GM18867 (cell line): ENCODE results near the gene CAMK2A.

Source experiments
- ATAC-seq: cut with Tn5 transposase; IDR thresholded peaks from one replicate; pipeline ENCODE4 v1.9.1; 2021; ENCODE audit warnings: mild to moderate bottlenecking, moderate library complexity; ENCODE audit not compliant: unreplicated experiment

CAMK2A gene

DNA sequence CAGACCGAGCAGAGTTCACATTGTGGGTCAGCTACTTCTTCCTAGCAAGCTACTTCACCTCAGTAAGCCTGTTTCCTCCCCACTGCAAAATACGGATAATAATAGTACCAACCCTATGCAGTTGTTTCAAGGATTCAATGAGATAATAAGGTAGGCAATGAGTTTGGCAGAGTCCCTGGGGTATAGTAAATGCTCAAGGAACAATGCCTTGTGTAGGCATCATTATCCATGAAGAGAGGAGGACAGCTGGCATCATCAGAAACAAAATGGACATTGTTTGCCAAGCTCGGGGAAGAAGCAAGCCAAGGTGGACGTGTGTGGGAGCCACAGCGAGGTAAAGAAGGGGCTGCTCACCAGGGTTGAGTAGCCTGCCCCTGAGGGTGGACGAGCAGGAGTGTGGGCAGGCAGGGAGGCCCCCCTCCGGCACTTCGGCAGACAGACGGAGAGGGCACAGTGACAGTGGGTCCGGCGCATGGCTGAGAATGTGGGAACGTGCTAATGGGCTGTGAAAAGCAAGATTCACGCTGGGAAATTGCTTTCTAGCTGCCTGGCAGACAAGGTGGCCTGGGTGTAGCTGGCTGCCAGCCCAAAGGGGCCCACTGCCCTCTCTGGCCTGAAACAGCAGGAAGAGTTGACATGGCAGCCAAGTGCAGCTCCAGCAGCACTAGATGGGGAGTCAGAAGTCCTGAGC lies 10.1 kb downstream of the CAMK2A start:
- ATAC-seq: no peak

DNA sequence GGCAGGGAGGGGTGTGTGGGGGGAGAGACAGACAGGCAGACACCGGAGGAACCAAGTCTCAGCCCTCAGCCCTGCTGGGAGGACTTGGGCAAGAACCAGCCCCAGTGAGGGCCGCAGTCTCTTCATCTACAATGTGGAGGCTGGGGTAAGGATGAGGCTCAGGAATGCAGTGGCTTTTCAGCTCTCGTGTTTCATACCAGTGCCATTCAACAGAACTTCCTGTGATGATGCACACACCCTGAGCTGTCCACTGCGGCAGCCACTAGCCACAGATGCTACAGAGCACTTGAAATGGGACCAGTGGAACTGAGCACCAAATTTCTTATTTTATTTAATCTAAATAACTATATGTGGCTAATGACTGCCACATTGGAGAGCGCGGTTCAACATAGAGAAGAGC lies 10.7 kb downstream of the CAMK2A start:
- ATAC-seq: no peak

DNA sequence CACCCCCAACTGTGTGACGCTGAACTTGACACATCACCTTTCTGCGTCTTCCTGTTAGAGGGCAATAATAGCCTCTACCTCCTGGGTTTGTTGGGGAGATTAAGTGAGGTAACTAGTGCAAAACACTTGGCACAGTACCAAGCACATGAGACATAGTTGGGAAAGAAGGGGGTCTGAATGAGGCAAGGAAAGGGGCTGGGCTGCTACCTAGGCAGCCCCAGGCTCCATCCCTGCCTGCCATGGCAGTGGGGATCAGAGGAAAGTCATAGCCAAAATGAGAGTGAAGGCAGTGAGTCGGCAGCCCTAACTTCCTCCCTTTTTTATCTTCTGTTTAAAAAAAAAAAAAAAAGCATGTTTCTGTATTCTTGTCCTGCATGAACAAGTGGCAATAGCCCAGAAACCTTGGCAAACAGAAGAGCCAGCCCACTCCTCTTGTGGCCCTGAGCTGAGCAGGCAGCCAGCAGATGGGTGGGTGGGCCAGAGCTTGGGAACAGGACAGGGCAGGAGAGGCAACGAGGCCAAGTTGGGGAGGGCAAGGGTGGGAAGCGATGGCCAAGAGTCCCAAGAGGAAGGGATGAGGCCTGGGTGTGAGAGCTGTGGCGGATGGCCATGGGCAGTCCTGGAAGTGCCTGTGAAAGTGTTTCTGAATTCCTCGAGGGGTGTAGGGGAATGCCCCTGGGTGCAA lies 11.4 kb downstream of the CAMK2A start:
- no peak for ATAC-seq

DNA sequence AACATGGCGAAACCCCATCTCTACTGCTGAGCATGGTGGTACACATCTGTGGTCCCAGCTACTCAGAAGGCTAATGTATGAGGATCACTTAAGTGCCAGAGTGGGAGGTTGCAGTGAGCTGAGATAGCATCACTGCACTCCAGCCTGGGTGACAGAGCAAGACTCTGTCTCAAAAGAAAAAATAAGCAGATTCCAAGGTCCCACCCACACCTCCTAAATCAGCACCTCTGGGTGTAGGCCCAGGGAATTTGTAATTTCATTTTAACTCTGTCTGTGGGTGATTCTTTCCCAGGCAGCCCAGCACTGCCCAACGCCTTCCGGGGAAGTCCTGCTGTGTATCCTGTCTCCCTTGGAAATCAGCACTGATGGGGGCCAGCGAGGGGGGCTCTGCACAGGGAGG lies 12.5 kb downstream of the CAMK2A start:
- ATAC-seq: no peak

DNA sequence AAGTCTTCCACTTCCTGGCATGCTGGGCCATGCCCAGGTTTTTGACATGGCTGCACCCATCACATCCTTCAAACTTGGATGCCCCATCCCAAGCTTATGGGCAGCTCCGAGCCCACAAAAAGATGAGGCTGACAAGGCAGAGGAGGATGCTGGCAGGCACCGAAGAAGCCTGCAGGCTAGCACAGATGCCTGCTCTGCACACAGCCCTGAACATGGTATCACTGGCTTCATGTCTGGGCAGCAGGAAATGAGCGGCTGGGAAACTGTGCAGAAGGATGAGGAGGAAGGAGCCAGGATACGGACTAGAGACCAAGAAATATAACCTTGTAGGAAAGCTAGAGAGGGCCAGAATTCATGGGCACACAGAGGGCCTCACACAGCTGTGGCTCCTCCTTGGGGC lies 14.8 kb downstream of the CAMK2A start:
- ATAC-seq: no peak

DNA sequence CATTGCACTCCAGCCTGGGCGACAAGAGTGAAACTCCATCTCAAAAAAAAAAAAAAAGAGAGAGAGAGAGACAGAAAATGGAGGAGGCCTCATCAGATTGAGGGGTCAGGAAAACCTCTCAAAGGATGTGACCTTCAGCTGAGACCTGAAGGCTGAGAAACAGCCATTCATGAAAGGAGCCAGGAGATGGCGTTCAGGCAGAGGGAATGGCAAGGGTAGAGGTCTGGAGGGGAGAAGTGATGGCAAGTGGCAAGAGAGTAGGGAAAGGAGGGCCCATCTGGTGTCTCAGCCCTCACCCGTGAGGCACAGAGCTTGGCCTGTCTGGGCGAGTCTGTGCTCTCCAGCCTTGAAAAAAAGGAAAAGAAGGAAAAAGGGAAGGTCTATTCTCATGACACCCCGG lies 17.0 kb downstream of the CAMK2A start:
- ATAC-seq: no peak

DNA sequence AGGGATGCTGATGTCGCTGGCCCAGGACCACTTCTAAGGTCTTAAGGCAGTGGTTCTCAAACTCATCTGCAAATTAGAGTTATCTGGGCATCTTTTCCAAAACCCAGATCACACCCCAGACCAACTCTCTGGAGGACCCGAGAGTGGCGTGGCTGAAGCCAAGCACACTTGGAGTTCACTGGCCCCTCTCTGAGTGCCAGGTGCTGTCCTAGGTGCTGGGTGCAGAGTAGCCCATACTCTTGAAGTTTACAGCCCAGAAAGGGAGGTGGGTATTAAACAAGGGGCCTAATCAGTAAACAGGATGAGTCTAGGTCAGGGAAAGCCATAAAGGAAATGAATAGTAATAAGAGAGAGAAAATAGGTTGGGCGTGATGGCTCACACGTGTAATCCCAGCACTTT lies 17.6 kb downstream of the CAMK2A start:
- no peak for ATAC-seq

DNA sequence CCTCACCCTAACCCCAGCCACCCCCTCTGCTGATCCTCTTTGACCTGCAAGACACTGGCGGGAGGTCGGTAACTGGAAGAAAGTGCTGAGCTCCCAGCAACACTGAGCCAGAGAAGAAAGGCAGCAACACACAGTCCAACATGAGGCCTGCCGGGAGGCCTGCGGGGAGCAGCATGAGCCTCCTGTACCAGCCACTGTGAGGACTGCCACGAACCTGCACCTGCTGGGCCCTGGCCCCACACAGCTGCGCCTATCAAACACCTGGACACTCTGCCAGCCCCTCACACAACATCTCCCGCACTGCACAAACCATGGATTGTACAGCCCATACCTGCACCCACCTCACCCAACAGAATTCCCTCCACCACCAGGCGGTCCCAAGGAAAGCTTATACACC lies 18.3 kb downstream of the CAMK2A start:
- ATAC-seq: no peak

DNA sequence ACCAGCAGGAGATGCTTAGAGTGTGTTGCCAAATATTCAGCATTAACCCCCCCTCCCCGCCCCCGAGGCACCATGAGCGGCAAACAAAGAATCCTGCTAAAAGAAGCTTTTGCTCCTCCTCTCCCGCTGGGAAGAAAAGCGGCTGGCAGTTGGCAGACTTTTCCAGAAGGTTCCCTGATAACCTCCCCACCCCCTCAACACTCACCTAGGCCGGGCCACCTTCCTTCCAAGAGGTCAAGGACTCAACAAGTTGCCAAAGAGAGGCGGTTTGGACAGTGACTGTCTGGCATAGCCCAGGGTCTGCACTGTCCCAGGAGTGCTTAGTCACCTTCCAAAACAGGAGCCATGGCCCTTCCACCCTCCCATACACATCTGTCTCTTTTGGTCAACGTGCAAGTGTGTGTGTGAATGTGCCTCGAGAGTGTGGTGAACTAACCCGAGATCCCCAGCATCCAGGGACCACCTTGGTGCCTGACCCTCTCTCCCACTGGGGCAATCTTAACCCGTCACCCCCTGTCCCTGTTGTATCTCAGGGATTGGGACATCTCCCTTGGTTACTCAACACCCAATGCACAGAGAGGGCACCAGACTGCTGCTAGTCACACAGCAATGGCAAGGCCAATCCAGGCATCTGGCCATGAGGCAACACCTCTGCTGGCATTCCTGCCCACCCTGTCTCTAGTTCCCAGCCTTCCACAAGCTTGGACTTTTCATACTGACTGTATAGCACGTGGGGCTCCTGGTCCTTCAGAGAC lies 18.9 kb downstream of the CAMK2A start:
- ATAC-seq: no peak

DNA sequence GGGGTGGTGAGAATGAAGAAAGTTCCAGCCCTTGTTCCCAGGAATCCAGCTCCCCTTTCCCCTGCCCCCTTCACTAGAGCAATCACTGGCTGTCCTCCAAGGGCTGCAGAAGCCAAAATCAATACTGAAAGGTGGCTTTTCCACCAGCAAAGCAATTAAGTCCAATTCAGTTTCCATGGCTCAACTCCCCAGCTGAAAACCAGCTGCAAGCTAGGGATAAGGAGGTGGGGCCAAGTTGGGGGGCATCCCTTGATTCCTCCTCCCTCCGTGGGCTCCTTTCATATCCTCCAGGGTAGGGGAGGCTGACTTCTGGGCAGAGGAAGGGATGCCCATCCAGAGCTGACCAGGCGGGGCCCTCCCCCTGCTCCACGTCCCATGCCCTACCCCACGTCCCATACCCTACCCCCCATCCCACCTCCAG lies 22.7 kb downstream of the CAMK2A start:
- ATAC-seq: no peak

DNA sequence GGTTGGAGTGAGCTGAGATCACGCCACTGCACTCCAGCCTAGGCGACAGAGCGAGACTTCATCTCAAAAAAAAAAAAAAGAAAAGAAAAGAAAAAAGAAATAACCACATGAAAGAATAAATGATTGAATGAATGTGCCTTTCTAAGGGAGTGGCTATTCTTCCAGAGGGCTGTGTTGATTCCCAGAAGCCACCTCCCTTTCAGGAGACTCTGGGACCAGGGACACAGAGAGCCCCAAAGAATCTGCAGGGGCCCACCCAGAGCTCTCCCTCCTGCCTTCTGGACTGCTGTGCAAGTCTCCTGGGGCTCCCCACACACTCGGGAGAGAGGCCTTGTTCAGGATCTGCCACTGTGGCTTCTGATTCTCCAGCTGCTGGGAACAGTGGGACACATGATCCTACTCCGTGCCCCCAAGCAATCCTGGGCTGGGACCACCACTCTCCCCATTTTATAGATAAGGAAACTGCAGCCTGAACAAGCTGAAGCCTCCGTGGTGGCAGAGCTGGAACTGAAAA lies 23.6 kb downstream of the CAMK2A start:
- no peak for ATAC-seq

DNA sequence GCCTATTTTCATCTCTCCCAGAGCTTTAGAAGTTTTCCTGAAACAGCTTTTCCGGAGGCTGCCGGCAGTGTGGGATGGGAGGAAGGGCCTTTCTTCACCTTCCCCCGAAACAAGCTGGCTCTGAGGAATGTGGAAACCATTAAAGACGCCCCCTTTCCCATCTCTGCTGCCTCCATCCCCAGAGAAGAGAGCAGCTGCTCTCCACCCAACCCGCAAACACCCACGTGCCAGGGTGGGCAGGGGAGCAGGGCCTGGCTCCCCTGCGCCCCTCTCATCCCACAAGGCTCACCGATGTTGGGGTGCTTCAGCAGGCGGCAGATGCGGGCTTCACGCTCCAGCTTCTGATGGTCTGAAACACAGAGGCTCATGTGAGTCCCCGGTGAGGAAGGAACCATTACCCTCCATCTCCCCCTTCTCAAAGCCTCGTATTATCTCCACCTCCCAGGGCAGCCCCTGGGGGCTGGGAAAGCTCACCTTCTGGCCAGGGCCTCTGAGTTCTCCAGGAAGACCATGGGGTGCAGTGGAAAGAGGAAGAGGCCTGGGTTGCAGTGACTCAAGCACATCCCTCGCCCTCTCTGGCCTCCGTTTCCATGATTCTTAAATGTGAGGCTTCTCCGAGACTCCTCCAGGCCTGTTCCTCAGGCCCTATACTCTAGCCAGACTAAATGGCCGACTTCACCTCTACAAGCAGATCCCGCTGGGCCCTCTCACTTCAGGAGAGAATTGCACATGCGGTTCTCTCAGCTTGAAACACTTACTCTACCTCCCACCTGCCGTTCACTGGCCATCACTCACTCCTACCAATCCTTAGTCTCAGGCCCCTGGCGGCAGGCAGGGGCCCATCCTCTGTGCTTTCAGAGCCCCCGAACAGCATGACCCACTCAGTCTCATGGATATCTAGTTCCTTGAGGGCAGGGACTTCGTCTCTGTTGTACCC lies 24.6 kb downstream of the CAMK2A start:
- ATAC-seq: no peak

DNA sequence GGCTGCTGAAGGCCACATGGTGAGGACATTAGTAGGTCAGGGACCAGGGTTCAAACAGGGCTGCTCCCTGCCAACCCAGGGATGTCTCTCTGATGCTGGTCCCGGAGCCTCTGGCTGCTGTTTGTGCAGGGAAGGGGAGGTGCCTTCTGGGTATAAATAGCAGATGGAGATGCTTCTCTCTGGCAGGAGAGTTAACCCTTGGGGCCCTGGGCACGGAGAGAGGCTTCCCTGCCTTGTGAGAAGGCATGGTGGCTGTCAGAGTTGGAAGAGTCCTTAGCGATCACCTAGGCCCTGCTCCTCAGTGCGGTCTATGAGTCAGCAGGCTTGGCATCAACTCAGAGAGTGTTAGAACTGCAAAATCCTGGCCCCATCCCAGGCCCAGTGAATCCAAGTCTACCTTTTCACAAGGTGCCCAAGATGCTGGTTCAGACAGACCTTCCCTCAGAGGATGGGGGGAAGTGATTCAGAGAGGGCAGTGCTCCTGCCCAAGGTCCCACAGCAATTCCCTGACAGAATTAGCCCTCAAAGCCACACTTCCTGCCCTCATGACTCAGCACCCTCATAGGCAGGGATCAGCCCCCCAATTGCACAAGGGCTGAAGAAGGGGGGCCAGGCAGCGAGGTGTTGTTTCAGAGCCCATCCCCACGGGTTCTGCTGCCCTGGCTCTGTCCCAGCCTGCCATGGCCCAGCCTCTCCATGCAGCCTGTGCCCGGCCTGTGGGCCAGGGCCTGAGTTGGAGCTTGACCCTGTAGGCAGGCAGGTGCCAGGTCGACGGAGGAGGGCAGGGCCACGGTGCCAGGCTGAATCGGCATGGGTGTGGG lies 25.6 kb downstream of the CAMK2A start:
- no peak for ATAC-seq

DNA sequence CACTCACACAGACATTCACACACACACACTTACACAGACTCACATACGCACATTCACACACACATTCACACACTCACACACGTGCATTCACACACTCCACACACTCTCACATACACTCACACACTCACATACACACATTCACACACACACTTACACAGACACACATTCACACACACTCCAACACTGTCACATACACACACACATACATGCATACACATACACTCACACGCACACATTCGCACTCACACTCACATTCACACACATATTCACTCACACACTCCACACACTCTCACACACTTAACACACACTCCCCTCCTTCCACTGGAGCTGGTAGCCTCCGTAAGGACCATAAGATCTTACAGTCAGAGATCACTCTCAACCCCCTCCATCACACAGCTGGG lies 26.2 kb downstream of the CAMK2A start:
- no peak for ATAC-seq

DNA sequence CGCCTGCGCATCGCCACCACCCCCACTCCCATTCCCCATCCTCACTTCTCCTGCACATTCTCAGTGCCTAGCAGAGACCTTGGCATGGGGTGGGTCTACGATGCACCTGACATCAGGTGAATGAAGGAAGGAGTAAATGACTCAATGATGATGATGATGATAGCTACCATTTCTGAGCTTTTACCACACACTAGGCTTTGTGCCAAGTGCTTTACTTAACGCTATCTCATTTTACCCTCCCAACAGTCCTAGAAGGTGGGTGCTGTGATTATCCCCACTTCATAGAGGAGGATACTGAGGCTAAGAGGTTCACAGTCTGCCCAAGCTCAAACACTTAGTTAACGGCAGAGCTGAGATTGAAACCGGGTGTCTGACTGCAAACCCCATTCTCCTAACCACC lies 27.1 kb downstream of the CAMK2A start:
- ATAC-seq: no peak

DNA sequence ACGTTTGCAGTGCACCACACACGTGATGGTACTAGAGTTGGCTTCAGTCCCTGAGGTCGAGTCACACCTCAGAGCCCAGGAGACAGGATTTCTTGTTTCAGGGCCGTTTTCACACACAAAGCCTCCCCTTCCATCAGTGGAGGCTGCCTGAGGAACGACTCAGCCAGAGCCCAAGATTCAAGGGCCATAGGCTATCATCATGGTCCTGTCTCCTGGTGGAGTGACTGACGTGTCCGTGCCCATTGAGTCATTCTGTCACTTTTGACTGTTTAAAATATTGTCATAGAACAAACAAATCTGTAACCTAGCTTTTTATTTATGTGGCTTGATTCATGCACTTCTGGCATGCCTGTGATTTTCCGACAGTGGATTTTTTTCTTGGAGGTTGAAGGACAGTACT lies 28.3 kb downstream of the CAMK2A start:
- no peak for ATAC-seq

DNA sequence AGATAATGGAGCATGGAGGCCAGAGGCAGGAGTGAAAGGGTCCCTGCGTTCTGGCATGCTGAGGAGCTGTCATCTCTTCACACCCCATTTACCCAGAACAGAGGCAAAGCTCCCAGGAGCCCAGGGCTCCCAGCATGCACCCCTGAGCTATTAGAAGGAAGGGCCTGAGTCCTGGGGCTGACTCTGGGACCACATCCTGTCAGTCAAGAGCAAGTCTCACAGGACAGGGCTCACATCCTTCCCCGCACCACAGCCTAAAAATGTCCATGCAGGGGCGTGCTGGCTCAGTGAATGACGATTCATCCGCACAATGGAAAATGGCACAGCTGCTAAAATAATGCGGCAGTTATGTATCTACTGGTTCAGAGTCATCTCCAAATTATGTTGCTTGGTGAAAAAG lies 31.4 kb downstream of the CAMK2A start:
- no peak for ATAC-seq

DNA sequence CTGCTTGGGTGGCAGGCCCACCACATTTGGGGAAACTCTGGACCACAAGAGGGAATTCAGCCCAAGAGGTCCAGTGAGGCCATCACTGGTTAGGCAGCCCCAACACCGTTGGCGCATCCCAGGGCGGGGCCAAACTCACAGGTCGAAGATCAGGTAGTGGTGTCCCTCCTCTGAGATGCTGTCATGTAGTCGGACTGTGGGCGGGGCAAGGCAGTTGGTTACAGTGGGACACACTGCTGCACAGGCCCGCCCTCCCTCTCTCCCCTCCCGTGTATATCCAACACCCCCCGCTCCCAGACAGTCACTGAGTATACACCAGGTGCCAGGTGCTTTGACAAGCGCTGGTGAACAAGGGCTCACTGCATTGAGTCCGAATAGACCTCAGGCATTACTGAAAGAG lies 32.1 kb downstream of the CAMK2A start:
- ATAC-seq: no peak

DNA sequence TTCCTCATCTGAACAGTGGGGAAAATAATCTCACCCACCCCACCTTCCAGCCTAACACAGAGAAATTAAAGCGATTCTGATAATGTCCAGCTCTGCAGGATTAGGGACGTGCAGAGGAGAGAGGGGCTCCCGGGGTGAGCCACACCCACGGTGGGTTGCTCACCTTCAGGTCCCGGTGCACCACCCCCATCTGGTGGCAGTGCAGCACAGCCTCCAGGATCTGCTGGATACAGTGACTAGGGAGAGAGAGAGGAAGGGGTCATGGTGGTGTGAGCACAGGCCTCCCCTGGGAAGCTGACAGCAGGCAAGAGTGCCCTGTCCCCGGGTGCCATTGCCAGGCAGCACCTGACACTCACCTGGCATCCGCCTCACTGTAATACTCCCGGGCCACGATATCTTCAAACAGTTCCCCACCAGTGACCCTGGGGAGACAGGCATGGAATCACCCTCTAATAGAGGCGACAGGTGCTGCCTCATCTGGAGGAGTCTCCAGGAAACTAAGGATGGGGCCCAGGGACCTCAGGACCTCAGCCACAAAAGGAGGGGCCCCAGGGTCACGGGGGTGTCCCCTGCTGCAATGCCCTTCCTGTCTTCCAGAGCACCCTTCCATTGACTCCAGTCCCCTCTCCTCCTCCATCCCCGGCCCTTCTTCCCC lies 33.0 kb downstream of the CAMK2A start:
- ATAC-seq: no peak
